C4-2B (cell line): ENCODE measurements around the gene RTCA.
A peak's percentile ranks its signal among the peaks of the same experiment; 100 is the strongest.

Experiments
- H3K27ac ChIP-seq: fragments of 450-650 bp; 2 replicates; pipeline ENCODE4 v1.5.1; 2017
- CTCF ChIP-seq: fragments of 450-650 bp; conservative IDR thresholded peaks from 2 replicates; pipeline ENCODE4 v1.5.1; 2017; ENCODE audit warnings: mild to moderate bottlenecking
- ZFX ChIP-seq: fragments of 450-650 bp; IDR thresholded peaks from 2 replicates; pipeline ENCODE4 v1.6.1; 2017

RTCA gene

GRCh38 chr1:100265562-100265930 is 470 bp upstream of the RTCA start:
- peak overlapping the region; percentile 93 for H3K27ac ChIP-seq
- TF ChIP-seq CTCF (no peak), ZFX (no peak)

- H3K27ac ChIP-seq, result peak overlapping the region; percentile 93
- TF ChIP-seq CTCF (no peak), ZFX (no peak)
Observed at GRCh38 chr1:100266741-100267140, 725 bp downstream of the RTCA start.

GRCh38 chr1:100267284-100267683 is 1.3 kb downstream of the RTCA start:
- no peak for TF ChIP-seq ZFX
- no peak; the same call in 1 of the 2 replicates for TF ChIP-seq CTCF
- H3K27ac ChIP-seq, result no peak overlapping the region

GRCh38 chr1:100268202-100268601 is 2.2 kb downstream of the RTCA start:
- no peak overlapping the region for H3K27ac ChIP-seq
- TF ChIP-seq CTCF (no peak), ZFX (no peak)

GRCh38 chr1:100277866-100278265 is 11.8 kb downstream of the RTCA start:
- no peak overlapping the region for H3K27ac ChIP-seq
- TF ChIP-seq ZFX (no peak), CTCF (no peak; the same call in 1 of the 2 replicates)

- TF ChIP-seq CTCF, result no peak
- TF ChIP-seq ZFX, result no peak
- no peak overlapping the region for H3K27ac ChIP-seq
Observed at GRCh38 chr1:100279358-100279923, 13.4 kb downstream of the RTCA start.

GRCh38 chr1:100279954-100280682 is 14.1 kb downstream of the RTCA start:
- TF ChIP-seq ZFX (no peak), CTCF (no peak)
- H3K27ac ChIP-seq, result no peak overlapping the region
